A549 treated with GW870086 at 1 μM for 4 hours (cell line): ENCODE results near the gene PALS1. TPM values are rescaled to one million over a fixed set of nuclear protein-coding genes. Genes with fewer than 3 reads are reported as not detected.

ENCODE experiments used
- total RNA-seq: library from RNA; stranded (reverse); fragments of 200-300 nt; extraction: Qiagen RNA extraction; gene quantifications from 5 replicates; pipeline ENCODE4 v1.2.3, GENCODE V29; 2022; ENCODE audit warnings: low read depth

The PALS1 gene
- 12.1 to 18.5 TPM (median 16.7 TPM) in 5 replicates for total RNA-seq

DNA sequence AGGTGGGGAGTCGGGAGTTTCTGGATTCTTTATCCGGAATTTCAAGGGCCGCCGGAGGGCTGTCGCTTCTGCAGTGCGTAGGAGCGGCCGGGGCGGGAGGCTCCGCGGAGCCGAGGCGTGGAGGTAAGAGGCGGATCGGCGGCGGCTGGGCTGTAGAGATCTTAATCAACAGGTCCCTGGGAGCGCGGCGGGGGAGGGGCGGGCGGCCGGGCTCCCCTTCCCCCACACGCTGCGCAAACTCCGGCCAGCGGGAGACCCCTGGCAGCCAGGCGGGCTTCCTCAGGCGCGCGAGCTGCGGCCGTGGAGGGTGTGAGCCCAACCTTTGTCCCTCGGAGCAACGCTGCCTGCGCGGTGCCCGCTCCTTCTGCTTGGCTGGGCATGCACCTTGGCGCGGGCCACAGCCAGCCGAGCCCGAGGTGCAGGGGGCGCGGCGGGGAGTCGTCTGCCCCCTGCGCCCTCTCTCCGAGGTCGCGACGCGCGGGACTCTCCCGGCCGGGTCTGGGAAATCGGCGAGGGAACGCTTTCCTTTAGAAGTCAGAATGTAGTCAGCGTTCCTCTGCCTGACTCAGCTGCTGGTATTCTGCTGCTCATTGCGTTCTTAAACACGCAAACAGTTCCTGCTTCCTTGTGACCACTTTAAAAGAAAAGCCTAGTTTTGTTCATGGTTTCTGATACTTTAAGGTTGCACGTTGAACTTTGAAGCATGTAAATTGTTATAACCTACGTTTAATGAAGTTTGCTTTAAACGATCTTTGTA lies at the start of gene PALS1:
PALS1 (plus strand) TSS at position 25 of the 757 bp plus-strand sequence. CDS start 37,736 bp downstream, outside the sequence.

Other genes with a start within 250 kb of the PALS1 start
- 0.10 to 0.17 TPM in 2 of 5 replicates, not detected in the others for gene GARIN2, start 52.0 kb upstream of the PALS1 start, total RNA-seq
- gene ATP6V1D, start 118.4 kb downstream of the PALS1 start, total RNA-seq: 69.1 to 107 TPM (median 72.2 TPM) in 5 replicates
- gene EIF2S1, start 118.9 kb downstream of the PALS1 start, total RNA-seq: 233 to 326 TPM (median 242 TPM) in 5 replicates
- gene PLEK2, start 170.7 kb downstream of the PALS1 start, total RNA-seq: 19.1 to 23.2 TPM (median 22.6 TPM) in 5 replicates
- 0.09 to 0.50 TPM (median 0.21 TPM) in 5 replicates for gene TMEM229B, start 247.3 kb downstream of the PALS1 start, total RNA-seq